Activated CD8-positive, alpha-beta memory T cell treated with anti-CD3 and anti-CD28 coated beads, Interleukin-2, amount 50 U/mL, for 24 hours (primary cell): ENCODE results near the gene CALML5.
"Not testable (repeated sequence)": the region's sequence is repeated elsewhere in the genome, so short reads cannot be mapped to it uniquely, and the experiment has no call there.

Source experiments
- DNase-seq: peaks from one replicate; pipeline ENCODE4 v3.0.0-alpha.2; 2020; ENCODE audit errors: extremely low read depth

Gene CALML5

DNA sequence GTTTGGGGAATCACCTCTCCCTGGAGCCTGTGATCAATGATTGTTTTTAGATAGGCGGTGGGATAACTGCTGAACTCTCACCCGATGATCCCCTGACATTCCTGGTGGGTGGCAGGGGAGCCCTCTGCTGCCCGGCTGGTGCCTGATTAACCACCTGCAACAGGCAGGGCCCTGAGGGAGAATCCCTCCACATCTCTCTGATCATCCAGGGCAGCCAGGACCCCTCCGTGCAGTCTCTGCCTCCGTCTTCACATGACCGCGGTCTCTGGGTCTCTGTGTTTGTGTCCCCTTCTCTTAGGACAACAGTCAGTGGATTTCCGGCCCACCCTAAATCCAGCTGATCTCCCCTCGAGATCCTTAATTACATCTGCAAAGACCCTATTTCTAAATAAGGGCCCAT lies 17.4 kb downstream of the CALML5 start:
- DNase-seq, result no peak

DNA sequence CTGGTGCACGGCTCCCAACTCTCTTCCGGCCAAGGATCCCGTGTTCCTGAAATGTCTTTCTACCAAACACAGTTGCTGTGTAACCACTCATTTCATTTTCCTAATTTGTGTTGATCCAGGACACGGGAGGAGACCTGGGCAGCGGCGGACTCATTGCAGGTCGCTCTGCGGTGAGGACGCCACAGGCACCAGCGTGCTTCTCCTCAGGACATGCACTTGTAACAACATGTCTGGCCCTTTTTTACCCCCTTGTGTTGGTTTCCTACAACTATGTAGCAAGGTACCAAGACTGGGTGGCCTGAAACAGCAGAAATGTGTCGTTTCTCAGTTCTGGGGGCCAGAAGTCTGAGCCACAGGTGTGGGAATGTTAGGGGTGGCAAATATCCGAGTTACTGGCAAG lies 18.2 kb downstream of the CALML5 start:
- DNase-seq, result no peak

DNA sequence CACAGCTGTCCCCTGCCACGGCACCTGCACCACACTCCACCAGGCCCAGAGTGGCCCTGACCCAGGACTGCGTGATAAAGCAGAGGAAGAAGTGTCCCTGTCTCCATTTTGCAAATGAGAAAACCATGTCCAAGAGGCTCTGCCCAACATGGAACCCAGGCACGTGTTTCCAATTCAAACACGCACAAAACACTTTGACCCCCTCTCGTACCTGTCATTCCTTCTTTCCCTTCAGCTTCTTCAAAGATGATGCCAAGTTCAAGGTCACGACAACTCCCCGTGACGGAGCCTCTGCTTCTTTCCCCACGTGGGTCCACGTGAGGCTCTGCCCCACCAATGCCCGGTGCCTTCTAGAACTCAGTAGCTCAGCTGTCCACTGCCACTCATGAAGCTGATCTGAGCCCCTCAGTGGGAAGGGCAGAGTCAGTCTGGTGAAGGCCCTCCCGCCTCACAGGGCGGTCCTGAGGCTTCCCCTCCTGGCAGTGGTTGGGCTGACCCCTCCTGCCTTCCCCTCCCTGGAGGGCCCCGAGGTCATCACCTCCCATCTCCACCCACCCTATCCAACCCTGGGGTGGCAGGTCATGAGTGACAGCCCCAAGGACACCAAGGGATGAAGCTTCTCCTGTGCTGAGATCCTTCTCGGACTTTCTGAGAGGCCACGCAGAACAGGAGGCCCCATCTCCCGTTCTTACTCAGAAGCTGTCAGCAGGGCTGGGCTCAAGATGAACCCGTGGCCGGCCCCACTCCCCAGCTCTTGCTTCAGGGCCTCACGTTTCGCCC lies 19.0 kb downstream of the CALML5 start:
- no peak for DNase-seq

DNA sequence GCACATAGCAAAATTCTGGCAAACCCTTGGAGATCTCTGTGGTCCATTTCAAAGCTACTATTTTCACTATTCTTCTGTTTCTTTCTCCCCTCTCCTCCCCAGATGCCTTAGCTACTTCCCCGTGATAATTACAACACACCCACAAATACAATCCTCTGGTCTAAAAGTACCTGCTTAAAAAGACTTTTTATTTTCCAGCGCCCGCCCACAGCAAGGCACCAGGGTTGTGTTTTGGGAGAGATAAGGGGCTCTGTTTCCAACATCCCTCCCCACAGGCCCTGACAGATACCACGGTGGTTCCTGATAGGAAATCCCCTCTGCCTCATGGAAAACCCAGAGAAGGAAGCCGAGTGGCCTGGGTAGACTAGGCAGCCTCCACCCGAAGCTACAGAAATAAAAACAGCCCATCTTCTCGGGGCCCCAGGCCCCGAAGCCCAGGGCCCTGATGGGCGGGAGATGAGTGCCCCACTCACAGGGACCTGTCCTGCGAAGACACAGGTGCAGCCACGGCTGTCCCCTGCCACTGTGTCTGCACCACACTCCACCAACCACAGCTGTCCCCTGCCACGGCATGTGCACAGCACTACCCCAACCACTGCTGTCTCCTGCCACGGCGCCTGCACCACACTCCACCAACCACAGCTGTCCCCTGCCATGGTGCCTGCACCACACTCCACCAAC lies 19.7 kb downstream of the CALML5 start:
- no peak for DNase-seq

DNA sequence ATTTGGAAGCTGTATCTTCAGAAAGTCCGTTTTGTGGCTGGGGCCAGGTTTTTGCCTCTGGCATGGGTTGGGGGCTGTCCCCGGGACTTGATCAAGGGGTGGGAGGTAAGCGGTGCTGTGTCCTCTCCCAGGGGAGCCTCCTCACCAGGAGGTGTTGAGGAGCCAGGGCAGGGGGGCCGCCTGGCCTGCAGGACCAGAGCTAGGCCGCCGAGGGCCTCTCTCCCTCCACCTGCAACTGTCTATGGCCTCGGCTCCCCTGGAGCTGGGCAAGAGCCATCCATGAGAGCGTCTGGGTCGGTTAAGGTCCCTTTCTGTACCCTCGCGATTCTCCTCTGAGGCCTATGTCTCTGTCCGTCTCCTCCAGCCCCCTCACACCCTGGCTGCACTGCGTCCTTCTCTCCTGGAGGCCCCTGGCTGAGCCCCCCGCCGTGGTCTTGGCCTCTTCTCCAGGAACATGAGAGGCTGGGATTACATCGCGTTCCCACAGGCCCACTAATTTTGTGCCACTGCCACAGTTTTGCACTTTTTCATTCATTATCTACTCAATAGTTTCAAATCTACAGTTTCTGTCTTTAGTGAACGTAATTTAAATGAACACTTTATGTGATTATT lies 20.6 kb downstream of the CALML5 start:
- DNase-seq, result no peak

DNA sequence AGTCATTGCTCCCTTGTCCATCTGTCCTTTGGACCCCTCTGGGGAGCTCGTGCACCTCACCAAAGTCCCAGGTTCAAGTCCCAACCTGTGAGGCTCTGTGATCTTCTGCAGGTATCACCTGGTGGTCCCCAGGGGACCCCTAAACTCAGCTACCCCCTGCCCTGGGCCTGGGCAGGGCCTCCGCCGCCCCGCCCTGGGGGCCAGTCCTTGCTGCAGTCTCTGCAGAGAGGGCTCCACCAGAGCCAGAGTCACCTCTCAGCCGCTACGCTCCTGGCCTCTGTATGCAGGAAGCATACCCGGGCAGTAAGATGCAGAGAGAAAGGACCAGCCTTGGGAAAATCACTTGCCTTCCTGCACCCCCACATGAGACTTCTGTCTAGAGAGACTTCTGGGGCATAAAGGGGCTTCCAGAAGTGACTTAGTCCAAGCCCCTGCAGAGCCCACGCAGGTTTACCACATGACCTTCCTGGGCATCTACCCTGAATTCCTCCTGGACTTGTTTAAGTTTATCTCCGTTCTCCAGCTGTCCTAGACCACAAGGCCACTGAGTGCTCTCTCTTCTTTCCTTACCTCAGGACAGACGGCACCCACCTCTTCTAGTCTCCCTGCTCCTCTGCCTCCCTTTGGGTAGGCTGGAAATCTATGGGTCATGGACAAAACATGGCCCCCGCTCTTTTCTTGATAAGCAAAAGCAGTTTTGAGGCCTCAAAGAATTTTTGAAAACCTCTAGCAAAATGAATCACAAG lies 21.2 kb downstream of the CALML5 start:
- no peak for DNase-seq

DNA sequence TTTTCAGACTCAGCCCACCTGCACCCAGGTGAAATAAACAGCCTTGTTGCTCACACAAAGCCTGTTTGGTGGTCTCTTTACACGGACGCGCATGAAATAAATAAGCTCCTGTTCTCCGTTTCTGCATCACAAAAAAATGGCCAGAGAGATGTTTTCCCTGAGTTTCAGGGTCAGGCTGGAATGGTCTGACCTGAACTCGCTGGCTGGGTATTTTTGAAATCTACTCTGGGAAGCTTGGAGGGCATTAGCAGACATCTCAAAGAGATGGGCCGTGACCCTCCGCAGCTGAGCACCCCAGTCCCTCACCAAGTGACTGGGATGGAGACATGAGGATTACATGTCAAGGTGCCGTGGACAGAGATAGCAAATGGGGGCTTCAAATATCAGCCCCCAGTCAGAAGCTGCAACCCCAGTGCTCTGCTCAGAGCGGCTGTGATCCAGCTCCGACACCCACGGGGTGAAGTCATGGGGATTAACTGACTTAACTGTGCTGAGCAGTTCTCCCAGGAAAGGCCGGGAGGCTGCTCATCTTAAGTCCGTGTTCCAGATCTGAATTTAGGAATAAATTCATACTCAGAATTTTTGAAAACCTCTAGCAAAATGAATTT lies 22.3 kb downstream of the CALML5 start:
- no peak for DNase-seq

DNA sequence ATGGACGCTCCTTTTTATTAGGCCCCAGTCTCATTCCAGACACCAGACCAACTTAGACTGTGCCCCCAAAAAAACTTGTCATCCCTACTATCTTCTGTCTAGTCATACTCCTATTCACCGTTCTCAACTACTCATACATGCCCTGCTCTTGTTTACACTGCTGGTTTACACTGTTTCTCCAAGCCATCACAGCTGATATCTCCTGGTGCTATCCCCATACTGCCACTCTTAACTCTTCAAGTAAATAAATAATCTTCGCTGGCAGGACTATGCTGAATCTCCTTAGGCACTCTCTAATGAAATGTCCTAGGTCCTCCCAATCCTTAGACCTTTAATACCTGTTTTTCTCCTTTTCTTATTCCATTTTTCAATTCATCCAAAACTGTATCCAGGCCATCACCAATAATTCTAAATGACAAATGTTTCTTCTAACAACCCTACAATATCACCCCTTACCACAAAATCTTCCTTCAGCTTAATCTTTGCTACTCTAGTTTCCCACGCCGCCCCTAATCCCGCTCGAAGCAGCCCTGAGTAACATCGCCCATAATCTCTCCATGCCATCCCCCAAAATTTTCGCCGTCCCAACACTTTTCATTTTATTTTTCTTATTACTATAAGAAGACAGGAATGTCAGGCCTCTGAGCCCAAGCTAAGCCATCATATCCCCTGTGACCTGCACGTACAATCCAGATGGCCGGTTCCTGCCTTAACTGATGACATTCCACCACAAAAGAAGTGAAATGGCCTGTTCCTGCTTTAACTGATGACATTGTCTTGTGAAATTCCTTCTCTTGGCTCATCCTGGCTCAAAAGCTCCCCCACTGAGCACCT lies 23.2 kb downstream of the CALML5 start:
- DNase-seq, result not testable (repeated sequence)

DNA sequence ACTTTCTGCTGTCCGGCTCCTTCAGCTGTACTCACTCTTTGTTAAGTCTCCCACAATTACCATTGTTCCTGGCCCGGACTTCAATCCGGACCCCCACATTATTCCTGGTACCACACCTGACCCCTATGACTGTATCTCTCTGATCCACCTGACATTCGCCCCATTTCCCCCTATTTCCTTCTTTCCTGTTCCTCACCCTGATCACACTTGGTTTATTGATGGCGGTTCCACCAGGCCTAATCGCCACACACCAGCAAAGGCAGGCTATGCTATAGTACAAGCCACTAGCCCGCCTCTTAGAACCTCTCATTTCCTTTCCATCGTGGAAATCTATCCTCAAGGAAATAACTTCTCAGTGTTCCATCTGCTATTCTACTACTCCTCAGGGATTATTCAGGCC lies 24.3 kb downstream of the CALML5 start:
- not testable (repeated sequence) for DNase-seq

DNA sequence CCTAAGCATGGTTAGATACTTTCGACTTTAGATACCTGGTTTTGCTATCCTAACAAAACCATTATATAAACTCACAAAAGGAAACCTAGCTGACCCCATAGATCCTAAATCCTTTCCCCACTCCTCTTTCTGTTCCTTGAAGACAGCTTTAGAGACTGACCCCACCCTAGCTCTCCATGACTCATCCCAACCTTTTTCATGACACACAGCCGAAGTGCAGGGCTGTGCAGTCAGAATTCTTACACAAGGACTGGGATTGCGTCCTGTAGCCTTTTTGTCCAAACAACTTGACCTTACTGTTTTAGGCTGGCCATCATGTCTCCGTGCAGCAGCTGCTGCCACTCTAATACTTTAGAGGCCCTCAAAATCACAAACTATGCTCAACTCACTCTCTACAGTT lies 24.7 kb downstream of the CALML5 start:
- not testable (repeated sequence) for DNase-seq

DNA sequence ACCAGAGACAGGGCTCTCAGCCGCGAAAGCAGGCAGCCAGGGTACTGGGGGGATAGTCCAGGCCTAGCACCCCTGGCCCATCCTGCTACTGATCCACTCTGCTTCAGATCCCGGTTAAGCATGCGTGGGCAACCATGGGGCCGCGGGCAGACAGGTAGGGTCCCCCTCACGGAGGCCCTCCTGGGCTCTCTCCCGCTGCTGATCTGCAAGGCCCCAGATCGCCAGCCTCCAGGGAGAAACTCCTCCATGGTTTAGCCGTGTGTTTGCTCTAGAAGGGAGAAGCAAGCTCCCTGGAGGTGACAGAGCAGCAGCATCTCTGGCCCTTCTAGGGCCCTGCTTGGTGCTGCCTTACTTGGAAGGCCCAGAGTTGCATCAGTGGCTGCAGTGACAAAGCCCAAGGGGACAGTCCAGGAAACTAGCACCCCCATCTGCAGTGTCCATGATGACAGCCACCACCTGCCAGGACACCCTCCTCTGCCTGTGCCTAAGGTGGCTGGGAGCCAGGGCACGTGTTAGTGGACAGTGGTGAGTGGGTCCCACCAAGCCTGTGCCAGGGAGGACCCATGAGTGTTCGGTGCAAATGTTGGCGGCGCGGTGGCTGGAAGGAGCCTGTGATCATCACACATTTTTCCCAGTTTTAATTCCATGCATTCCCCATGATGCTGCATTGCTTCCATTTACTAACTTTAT lies 29.2 kb downstream of the CALML5 start:
- DNase-seq, result no peak

DNA sequence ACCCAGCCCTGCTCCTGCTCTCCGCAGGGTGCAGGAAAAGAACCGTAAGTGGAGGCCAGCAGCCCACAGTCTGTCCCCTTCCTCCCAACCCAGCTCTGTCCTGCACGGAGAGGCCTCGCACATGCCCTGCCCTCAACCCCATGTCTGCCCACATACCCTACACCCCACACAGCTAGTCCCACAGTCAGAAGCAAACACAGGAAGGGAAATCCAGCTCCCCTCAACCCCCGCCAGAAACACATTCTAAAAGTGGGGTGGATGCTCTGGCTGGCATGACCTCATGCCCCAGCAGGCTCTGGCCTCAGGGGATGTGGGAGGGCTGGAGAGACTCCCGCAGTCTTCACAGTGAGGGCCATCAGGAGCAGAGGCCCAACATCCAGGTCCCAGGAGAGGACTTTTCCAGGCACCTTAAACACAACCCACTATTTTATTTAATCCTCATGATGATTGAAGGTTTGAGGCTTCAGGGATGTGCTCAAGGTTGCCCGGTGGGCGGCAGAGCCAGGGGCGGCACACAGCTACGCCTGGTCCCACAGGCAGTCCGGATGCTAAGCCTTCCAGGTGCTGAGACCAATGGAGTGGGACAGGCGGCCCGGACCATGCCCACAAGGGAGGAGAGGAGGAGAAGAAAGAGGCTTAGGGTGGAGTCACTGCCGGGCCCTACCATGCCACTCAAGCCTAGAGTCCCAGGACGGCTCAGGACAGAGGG lies 29.9 kb downstream of the CALML5 start:
- DNase-seq, result no peak

DNA sequence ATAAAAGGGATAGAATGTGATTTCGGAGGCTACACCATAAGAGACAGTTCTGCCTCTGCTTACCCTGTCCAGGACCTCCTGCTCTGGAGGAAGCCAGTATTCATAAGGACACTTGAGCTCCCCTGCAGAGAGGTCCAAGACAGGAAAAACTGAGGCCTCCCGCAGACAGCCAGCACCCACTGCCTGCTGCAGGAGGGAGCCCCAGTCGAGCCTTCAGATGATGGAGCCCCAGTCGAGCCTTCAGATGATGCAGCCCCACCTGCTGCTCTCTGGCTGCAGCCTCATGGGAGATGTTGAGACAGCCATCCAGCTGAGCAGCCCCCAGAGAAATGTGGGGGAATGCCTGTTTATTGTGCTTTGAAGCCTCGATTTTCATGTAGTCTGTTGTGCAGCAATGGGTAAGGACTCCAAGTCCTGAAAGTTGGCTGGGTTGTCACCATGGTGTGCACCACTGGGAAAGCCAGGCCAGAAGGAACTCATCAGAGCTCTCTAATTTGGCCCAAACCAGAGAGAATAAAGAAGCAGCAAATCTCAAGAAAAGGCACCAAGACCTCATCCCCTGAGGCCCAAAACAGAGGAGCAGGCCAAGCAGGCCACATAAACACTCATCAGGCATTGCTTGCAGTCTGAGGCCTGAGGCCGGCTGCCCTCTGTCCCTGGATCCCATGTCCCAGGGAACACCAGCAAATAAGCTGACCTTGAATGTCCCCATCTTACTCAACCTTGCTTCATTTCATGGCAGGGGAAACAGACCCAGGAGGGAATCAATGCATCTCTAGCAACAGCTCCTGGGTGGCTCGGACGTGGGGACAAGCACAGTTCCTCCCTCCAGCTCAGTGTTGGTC lies 30.9 kb downstream of the CALML5 start:
- no peak for DNase-seq

DNA sequence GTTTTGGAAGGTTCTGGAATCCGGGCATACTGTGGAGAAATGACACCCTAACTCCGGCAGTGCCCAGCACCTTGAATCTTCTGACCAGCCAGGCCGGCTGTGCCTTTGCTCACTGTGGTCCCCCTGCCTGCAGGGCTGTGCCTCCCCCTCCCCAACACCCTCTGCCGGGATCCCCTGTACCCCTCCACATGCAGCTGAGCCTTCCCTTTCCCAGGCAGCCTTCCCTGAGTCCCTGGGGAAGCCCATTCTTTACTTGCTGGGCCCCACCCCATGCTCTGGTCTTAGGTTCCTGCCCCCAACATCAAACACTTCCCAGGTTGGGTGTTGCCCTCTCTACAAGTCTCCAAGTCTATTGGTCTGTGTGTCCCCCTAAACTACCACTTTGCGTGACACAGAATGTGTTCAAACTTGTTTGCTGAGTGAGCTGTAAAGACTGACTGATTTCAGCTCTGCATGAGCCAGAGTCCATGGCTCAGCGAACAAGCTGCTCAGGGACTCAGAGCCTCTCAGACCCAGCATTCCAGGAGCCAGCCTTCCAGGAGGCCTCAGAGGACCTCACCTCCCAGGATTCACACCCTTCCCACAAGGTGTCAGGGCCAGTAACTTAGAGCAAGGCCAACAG lies 31.6 kb downstream of the CALML5 start:
- DNase-seq, result no peak

DNA sequence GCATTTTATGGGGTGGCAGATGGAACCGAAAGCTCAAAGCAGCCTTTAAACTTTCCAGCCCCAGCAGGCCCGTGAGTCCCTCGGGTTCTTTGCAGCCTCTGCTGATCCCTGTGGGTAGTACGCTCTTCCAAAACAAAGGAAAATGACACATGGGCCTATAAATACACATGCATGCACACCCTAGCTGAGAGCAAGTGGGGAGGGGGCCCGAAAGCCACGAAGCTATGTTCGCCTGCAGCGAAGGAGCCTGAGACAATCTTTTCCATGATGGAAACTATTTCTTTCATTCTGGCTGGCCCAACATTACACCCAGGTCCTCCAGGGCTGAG lies 32.2 kb downstream of the CALML5 start:
- no peak for DNase-seq

DNA sequence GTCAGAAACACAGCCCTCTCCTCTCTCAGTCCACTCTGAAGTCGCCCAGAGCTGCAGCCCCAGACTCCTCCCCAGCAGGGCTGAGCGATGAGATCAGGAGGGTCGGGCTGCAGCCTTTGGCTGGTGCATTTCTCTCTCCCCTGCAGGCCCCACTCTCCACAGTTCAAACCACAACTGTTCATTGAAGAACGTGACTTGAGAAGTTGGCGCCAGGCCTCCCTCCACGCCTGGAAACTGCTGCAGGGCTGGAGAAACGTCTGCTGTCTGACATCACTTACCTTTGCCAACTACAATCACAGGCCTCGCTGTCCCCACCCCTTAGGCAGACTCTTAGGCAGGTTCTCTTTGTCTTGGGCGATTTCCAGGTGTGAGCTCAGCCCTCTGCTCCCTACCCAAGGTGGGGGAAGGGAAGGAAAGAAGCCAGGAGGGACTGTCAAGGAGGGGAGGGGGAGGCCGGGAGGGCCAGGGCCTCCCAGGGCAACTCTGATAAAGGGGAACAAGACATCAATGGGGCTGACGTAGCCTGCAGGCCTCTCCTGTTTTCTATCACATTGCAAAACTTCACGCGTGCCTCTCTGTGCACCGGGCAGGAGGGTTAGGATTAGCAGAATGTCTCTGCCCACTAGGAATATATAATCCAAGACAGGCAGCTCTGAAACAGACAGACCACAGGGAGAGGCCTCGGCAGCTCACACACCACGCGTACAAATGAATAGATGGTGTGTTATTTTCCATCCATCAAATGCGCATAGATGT lies 32.7 kb downstream of the CALML5 start:
- DNase-seq, result no peak

DNA sequence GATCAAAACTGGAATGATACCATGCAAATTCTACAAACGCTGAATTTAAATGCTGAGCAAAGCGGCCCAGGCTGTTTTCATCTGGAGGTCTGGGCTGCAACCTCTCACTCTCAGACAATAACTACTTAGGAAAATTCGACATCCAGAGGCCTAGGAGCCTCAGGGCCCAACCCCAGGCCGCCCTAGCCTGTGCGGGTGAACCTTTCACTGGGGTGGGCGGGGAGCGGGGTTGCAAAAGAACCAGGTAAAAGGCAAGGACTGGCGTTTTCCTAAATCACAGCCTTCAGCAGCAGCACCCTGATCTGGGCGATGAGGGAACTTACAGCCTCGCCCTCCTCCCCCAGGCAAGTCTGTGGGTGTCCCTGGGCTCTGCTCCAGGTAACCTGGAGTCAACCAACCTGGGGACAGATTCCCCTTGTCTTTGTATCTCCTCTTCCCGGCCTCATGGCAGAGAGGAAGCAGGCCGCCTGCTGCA lies 33.4 kb downstream of the CALML5 start:
- DNase-seq, result no peak

DNA sequence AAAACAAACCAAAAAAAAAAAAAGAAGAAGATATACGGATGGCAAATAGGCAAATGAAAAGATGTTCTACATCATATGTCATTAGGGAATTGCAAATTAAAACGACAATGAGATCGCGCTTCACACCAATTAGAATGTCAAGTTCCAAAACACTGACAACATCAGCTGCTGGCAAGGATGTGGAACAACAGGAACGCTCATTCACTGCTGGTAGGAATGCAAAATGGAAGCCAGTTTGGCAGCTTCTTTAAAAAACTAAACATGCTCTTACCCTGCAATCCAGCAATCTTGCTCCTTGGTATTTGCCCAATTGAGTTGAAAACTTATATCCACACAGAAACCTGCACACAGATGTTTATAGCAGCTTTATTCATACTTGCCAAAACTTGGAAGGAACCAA lies 34.8 kb downstream of the CALML5 start:
- DNase-seq, result no peak
